Measurements from ENCODE around the gene DERL3.

GRCh38 chr22:23823331-23823791, 15.4 kb downstream of the DERL3 start:
- TF ChIP-seq CTCF (IDR thresholded peaks at IDR 0.05) = no peak
- no peak for TF ChIP-seq POLR2A (IDR thresholded peaks at IDR 0.05)
- no peak for TF ChIP-seq EP300 (IDR thresholded peaks at IDR 0.05)

Data from gastroesophageal sphincter (tissue), 3 donors.